HepG2 (cell line): ENCODE measurements around the gene YPEL3. TPM values are rescaled to one million over a fixed set of nuclear protein-coding genes. Genes with fewer than 3 reads are reported as not detected.

Source experiments
- GABPB1 ChIP-seq: IDR thresholded peaks from 2 replicates; pipeline ENCODE4 v1.6.1; 2016; ENCODE audit warnings: mild to moderate bottlenecking, missing genetic modification reagents, moderate library complexity, missing compliant biosample characterization
- HNF1A ChIP-seq, 2 experiments: sonication (generic) in 1 of 2; formaldehyde crosslinking in 1 of 2; IDR thresholded peaks; 2 replicates each; pipeline versions ENCODE4 v1.4.0 to v1.6.1; 2016 to 2020; ENCODE audit warnings: borderline replicate concordance in 1 of 2, low read depth in 1 of 2, mild to moderate bottlenecking in 1 of 2, missing genetic modification reagents in 1 of 2
- HNF4G ChIP-seq, 2 experiments: sonication (generic) in 1 of 2; formaldehyde crosslinking in 1 of 2; IDR thresholded peaks; 2 replicates each; pipeline versions ENCODE4 v1.4.0 to v1.6.1; 2011 to 2020; ENCODE audit warnings: borderline replicate concordance in 2 of 2, low read depth in 2 of 2, mild to moderate bottlenecking in 2 of 2, low read length in 1 of 2, missing genetic modification reagents in 1 of 2, moderate library complexity in 1 of 2
- MEIS1 ChIP-seq: sonication (generic); formaldehyde crosslinking; IDR thresholded peaks from 2 replicates; pipeline ENCODE4 v1.9.0; 2021; ENCODE audit warnings: mild to moderate bottlenecking, missing genetic modification reagents, moderate library complexity, borderline replicate concordance
- SMARCC2 ChIP-seq: fragments of 450-650 bp; IDR thresholded peaks from 2 replicates; pipeline ENCODE4 v1.6.1; 2017; ENCODE audit warnings: antibody characterized with exemption, mild to moderate bottlenecking
- THAP9 ChIP-seq: sonication (generic); formaldehyde crosslinking; IDR thresholded peaks from 2 replicates; pipeline ENCODE4; 2020; ENCODE audit warnings: missing genetic modification reagents, mild to moderate bottlenecking, borderline replicate concordance
- ZBTB33 ChIP-seq: sonication (generic); formaldehyde crosslinking; IDR thresholded peaks from 2 replicates; pipeline ENCODE4 v1.4.0; 2020; ENCODE audit warnings: missing genetic modification reagents
- ZNF414 ChIP-seq: sonication (generic); formaldehyde crosslinking; IDR thresholded peaks from 2 replicates; pipeline ENCODE4 v1.5.0; 2020; ENCODE audit warnings: missing genetic modification reagents
- ZNF44 ChIP-seq: sonication (generic); formaldehyde crosslinking; IDR thresholded peaks from 2 replicates; pipeline ENCODE4 v1.5.1; 2020; ENCODE audit warnings: mild to moderate bottlenecking, missing genetic modification reagents
- ZNF460 ChIP-seq: sonication (generic); formaldehyde crosslinking; IDR thresholded peaks from 2 replicates; pipeline ENCODE4 v1.5.1; 2020; ENCODE audit warnings: missing genetic modification reagents, mild to moderate bottlenecking, borderline replicate concordance
- ZNF784 ChIP-seq: sonication (generic); formaldehyde crosslinking; IDR thresholded peaks from 2 replicates; pipeline ENCODE4 v1.5.1; 2020; ENCODE audit warnings: missing genetic modification reagents, mild to moderate bottlenecking, borderline replicate concordance
- ZNF850 ChIP-seq: sonication (generic); formaldehyde crosslinking; conservative IDR thresholded peaks from 2 replicates; pipeline ENCODE4 v1.9.0; 2021; ENCODE audit warnings: mild to moderate bottlenecking, missing genetic modification reagents
- ZNF878 ChIP-seq: sonication (generic); formaldehyde crosslinking; IDR thresholded peaks from 2 replicates; pipeline ENCODE4 v1.8.1; 2023; ENCODE audit warnings: mild to moderate bottlenecking, missing genetic modification reagents, moderate library complexity
- polyA plus RNA-seq, 8 experiments: library from polyadenylated mRNA; depleted of rRNA in 3 of 8; stranded (reverse) in 7 of 8; unstranded in 1 of 8; fragments of >200 nt; fragmentation: Illumina TruSeq in 4 of 8; extraction: Trizol in 4 of 8; gene quantifications; 2 replicates each; pipeline versions ENCODE4 v1.2.1 to v1.2.3, GENCODE V29; 2011 to 2016; ENCODE audit warnings: low read depth in 4 of 8, missing spikeins in 1 of 8, mixed read lengths in 1 of 8; ENCODE audit not compliant: insufficient read depth in 1 of 8
- total RNA-seq, 5 experiments: library from RNA; depleted of rRNA; stranded (reverse); fragments of >200 nt; fragmentation: Illumina TruSeq; extraction: Trizol; gene quantifications; 2 replicates each; pipeline ENCODE4 v1.2.3, GENCODE V29; 2016; ENCODE audit warnings: low read depth in 1 of 5

The YPEL3 gene
- total and polyA plus RNA-seq, 2 of the 13 experiments (the other 11 are each of a cell fraction or from before 2014, with no cell fraction given), result 5.4 to 47.0 TPM

- TF ChIP-seq HNF4G (IDR thresholded peaks at IDR 0.05; ENCODE audit: borderline replicate concordance, low read depth, low read length), result no peak
- TF ChIP-seq HNF4G (CRISPR knock-in tag; IDR thresholded peaks at IDR 0.05; ENCODE audit: borderline replicate concordance, low read depth), result peak; percentile 14; the same call in 1 of the 2 replicates
- peak; percentile 7; the same call in 1 of the 2 replicates for TF ChIP-seq MEIS1 (CRISPR knock-in tag)
- TF ChIP-seq HNF1A (IDR thresholded peaks at IDR 0.05; ENCODE audit: low read depth), result no peak
- TF ChIP-seq HNF1A (CRISPR knock-in tag; IDR thresholded peaks at IDR 0.05; ENCODE audit: borderline replicate concordance), result no peak
- TF ChIP-seq GABPB1 (CRISPR knock-in tag), result peak; percentile 15; the same call in 1 of the 2 replicates
- 0 out of 2 replicates have a peak, but pooled peaks have one; percentile 41 for TF ChIP-seq ZNF784 (CRISPR knock-in tag)
- peak; percentile 21; the same call in 1 of the 2 replicates for TF ChIP-seq THAP9 (CRISPR knock-in tag)
- TF ChIP-seq ZNF850 (CRISPR knock-in tag), result 0 out of 2 replicates have a peak, but pooled peaks have one; percentile 65
- TF ChIP-seq ZBTB33 (CRISPR knock-in tag), result peak; percentile 38; the same call in 1 of the 2 replicates
- 0 out of 2 replicates have a peak, but pooled peaks have one; percentile 61 for TF ChIP-seq ZNF44 (CRISPR knock-in tag)
- TF ChIP-seq ZNF460, result no peak
- TF ChIP-seq ZNF878 (CRISPR knock-in tag), result no peak
- 0 out of 2 replicates have a peak, but pooled peaks have one; percentile 12 for TF ChIP-seq ZNF414 (CRISPR knock-in tag)
- TF ChIP-seq SMARCC2, result no peak
Observed at GRCh38 chr16:30095166-30096078, 591 bp downstream of the YPEL3 start (continued).
